Jurkat, Clone E6-1 (cell line): ENCODE results near the gene STRN4.
"Not testable (repeated sequence)": the region's sequence is repeated elsewhere in the genome, so short reads cannot be mapped to it uniquely, and the experiment has no call there.

Experiments
- DNase-seq: peaks from one replicate; pipeline ENCODE4 v3.0.0-alpha.2; 2011; ENCODE audit warnings: low read depth, low spot score
- H3K4me3 ChIP-seq: 2 replicates; pipeline ENCODE4 v1.5.1; 2011; ENCODE audit warnings: mild to moderate bottlenecking, low read length, control low read depth, moderate library complexity

Gene STRN4

GRCh38 chr19:46775642-46776258, 29.5 kb upstream of the STRN4 start:
- no peak for DNase-seq
- no peak overlapping the region for H3K4me3 ChIP-seq

- no peak overlapping the region for H3K4me3 ChIP-seq
- no peak for DNase-seq
These were observed 26.8 kb upstream of the STRN4 start for GRCh38 chr19:46773018-46773399.

GRCh38 chr19:46772170-46773017, 26.1 kb upstream of the STRN4 start:
- DNase-seq, result no peak
- no peak overlapping the region for H3K4me3 ChIP-seq

GRCh38 chr19:46768746-46769145, 22.5 kb upstream of the STRN4 start:
- not testable (repeated sequence) for H3K4me3 ChIP-seq, DNase-seq

- peak; percentile 50 for DNase-seq
- H3K4me3 ChIP-seq, result no peak overlapping the region; the same call in 1 of the 2 replicates
These were observed 20.5 kb upstream of the STRN4 start for GRCh38 chr19:46766569-46767317.

GRCh38 chr19:46764817-46765291, 18.6 kb upstream of the STRN4 start:
- no peak for DNase-seq
- H3K4me3 ChIP-seq, result no peak overlapping the region

GRCh38 chr19:46762245-46762890, 16.1 kb upstream of the STRN4 start:
- no peak overlapping the region for H3K4me3 ChIP-seq
- DNase-seq, result no peak

- H3K4me3 ChIP-seq, result no peak overlapping the region
- no peak for DNase-seq
These were observed 15.2 kb upstream of the STRN4 start for GRCh38 chr19:46761418-46761831.

- H3K4me3 ChIP-seq, DNase-seq: not testable (repeated sequence)
These were observed 14.6 kb upstream of the STRN4 start for GRCh38 chr19:46760897-46761296.

GRCh38 chr19:46760363-46760762, 14.1 kb upstream of the STRN4 start:
- DNase-seq, result no peak
- H3K4me3 ChIP-seq, result no peak overlapping the region

- H3K4me3 ChIP-seq, result no peak overlapping the region
- DNase-seq, result no peak
These were observed 13.6 kb upstream of the STRN4 start for GRCh38 chr19:46759817-46760333.

- DNase-seq, result no peak
- H3K4me3 ChIP-seq, result no peak overlapping the region
These were observed 13.0 kb upstream of the STRN4 start for GRCh38 chr19:46759206-46759605.

- H3K4me3 ChIP-seq, result no peak overlapping the region
- no peak for DNase-seq
These were observed 10.3 kb upstream of the STRN4 start for GRCh38 chr19:46756544-46756888.

- no peak for DNase-seq
- no peak overlapping the region for H3K4me3 ChIP-seq
These were observed 9.7 kb upstream of the STRN4 start for GRCh38 chr19:46755853-46756543.

- DNase-seq, result no peak
- H3K4me3 ChIP-seq, result no peak overlapping the region
These were observed 9.0 kb upstream of the STRN4 start for GRCh38 chr19:46755077-46755852.

GRCh38 chr19:46753420-46754155, 7.3 kb upstream of the STRN4 start:
- DNase-seq, result peak; percentile 63

GRCh38 chr19:46748325-46749109, 2.3 kb upstream of the STRN4 start:
- no peak overlapping the region for H3K4me3 ChIP-seq
- DNase-seq, result peak; percentile 73

More at GRCh38 chr19:46753420-46754155, 7.3 kb upstream of the STRN4 start:
- no peak overlapping the region for H3K4me3 ChIP-seq
